ENCODE data around the gene BDKRB1.

The BDKRB1 gene

GRCh38 chr14:96261053-96261452 lies 5.0 kb downstream of the BDKRB1 start:
- H3K27ac ChIP-seq (ENCODE audit: low read depth, low read length) = no peak overlapping the region

GRCh38 chr14:96261772-96262655 lies 6.0 kb downstream of the BDKRB1 start:
- Histone ChIP-seq H3K36me3 (ENCODE audit: control insufficient read depth, insufficient read depth, low read length) (no peaks in the 10 kb centered on the region), H3K27me3 (ENCODE audit: control insufficient read depth, insufficient read depth, low read length) (no peaks in the 10 kb centered on the region), H3K4me1 (ENCODE audit: control insufficient read depth, insufficient read depth, low read length) (no peaks in the 10 kb centered on the region), H3K4me3 (ENCODE audit: low read depth, low read length) (no peak overlapping the region), H3K9ac (ENCODE audit: low read depth, low read length) (no peak overlapping the region), H3K27ac (ENCODE audit: low read depth, low read length) (no peak overlapping the region), H3K9me3 (ENCODE audit: control insufficient read depth, insufficient read depth, low read length) (no peaks in the 10 kb centered on the region)

More at GRCh38 chr14:96261053-96261452, 5.0 kb downstream of the BDKRB1 start:
- Histone ChIP-seq H3K4me1 (ENCODE audit: control insufficient read depth, insufficient read depth, low read length) (no peaks in the 10 kb centered on the region), H3K36me3 (ENCODE audit: control insufficient read depth, insufficient read depth, low read length) (no peaks in the 10 kb centered on the region), H3K4me3 (ENCODE audit: low read depth, low read length) (no peak overlapping the region), H3K27me3 (ENCODE audit: control insufficient read depth, insufficient read depth, low read length) (no peaks in the 10 kb centered on the region), H3K9me3 (ENCODE audit: control insufficient read depth, insufficient read depth, low read length) (no peaks in the 10 kb centered on the region), H3K9ac (ENCODE audit: low read depth, low read length) (no peak overlapping the region)

- Histone ChIP-seq H3K27me3 (ENCODE audit: control insufficient read depth, insufficient read depth, low read length) (no peaks in the 10 kb centered on the region), H3K9ac (ENCODE audit: low read depth, low read length) (no peak overlapping the region), H3K36me3 (ENCODE audit: control insufficient read depth, insufficient read depth, low read length) (no peaks in the 10 kb centered on the region), H3K9me3 (ENCODE audit: control insufficient read depth, insufficient read depth, low read length) (no peaks in the 10 kb centered on the region), H3K27ac (ENCODE audit: low read depth, low read length) (no peak overlapping the region), H3K4me3 (ENCODE audit: low read depth, low read length) (no peak overlapping the region), H3K4me1 (ENCODE audit: control insufficient read depth, insufficient read depth, low read length) (no peaks in the 10 kb centered on the region)
Measured at GRCh38 chr14:96263347-96264199, 7.6 kb downstream of the BDKRB1 start.

GRCh38 chr14:96264200-96264553 lies 8.2 kb downstream of the BDKRB1 start:
- Histone ChIP-seq H3K27ac (ENCODE audit: low read depth, low read length) (no peak overlapping the region), H3K36me3 (ENCODE audit: control insufficient read depth, insufficient read depth, low read length) (no peaks in the 10 kb centered on the region), H3K4me1 (ENCODE audit: control insufficient read depth, insufficient read depth, low read length) (no peaks in the 10 kb centered on the region), H3K9me3 (ENCODE audit: control insufficient read depth, insufficient read depth, low read length) (no peaks in the 10 kb centered on the region), H3K27me3 (ENCODE audit: control insufficient read depth, insufficient read depth, low read length) (no peaks in the 10 kb centered on the region), H3K9ac (ENCODE audit: low read depth, low read length) (no peak overlapping the region), H3K4me3 (ENCODE audit: low read depth, low read length) (no peak overlapping the region)

- H3K27ac ChIP-seq (ENCODE audit: low read depth, low read length) = no peak overlapping the region
- no peak overlapping the region for H3K4me3 ChIP-seq (ENCODE audit: low read depth, low read length)
- no peaks in the 10 kb centered on the region for H3K4me1 ChIP-seq (ENCODE audit: control insufficient read depth, insufficient read depth, low read length)
- no peaks in the 10 kb centered on the region for H3K27me3 ChIP-seq (ENCODE audit: control insufficient read depth, insufficient read depth, low read length)
- no peak overlapping the region for H3K9ac ChIP-seq (ENCODE audit: low read depth, low read length)
- H3K36me3 ChIP-seq (ENCODE audit: control insufficient read depth, insufficient read depth, low read length) = no peaks in the 10 kb centered on the region
- H3K9me3 ChIP-seq (ENCODE audit: control insufficient read depth, insufficient read depth, low read length) = no peaks in the 10 kb centered on the region
Measured at GRCh38 chr14:96264853-96265252, 8.8 kb downstream of the BDKRB1 start.

GRCh38 chr14:96265383-96266095 lies 9.5 kb downstream of the BDKRB1 start:
- Histone ChIP-seq H3K36me3 (ENCODE audit: control insufficient read depth, insufficient read depth, low read length) (no peaks in the 10 kb centered on the region), H3K27me3 (ENCODE audit: control insufficient read depth, insufficient read depth, low read length) (no peaks in the 10 kb centered on the region), H3K9me3 (ENCODE audit: control insufficient read depth, insufficient read depth, low read length) (no peaks in the 10 kb centered on the region), H3K4me3 (ENCODE audit: low read depth, low read length) (no peak overlapping the region), H3K4me1 (ENCODE audit: control insufficient read depth, insufficient read depth, low read length) (no peaks in the 10 kb centered on the region), H3K27ac (ENCODE audit: low read depth, low read length) (no peak overlapping the region), H3K9ac (ENCODE audit: low read depth, low read length) (no peak overlapping the region)

- no peaks in the 10 kb centered on the region for H3K4me1 ChIP-seq (ENCODE audit: control insufficient read depth, insufficient read depth, low read length)
- no peaks in the 10 kb centered on the region; the same call in 1 of the 2 replicates for H3K9me3 ChIP-seq (ENCODE audit: control insufficient read depth, insufficient read depth, low read length)
- no peak overlapping the region for H3K4me3 ChIP-seq (ENCODE audit: low read depth, low read length)
- no peak overlapping the region for H3K27ac ChIP-seq (ENCODE audit: low read depth, low read length)
- no peaks in the 10 kb centered on the region for H3K27me3 ChIP-seq (ENCODE audit: control insufficient read depth, insufficient read depth, low read length)
- H3K9ac ChIP-seq (ENCODE audit: low read depth, low read length) = no peak overlapping the region
- H3K36me3 ChIP-seq (ENCODE audit: control insufficient read depth, insufficient read depth, low read length) = no peaks in the 10 kb centered on the region
Measured at GRCh38 chr14:96267336-96267735, 11.3 kb downstream of the BDKRB1 start.

- no peaks in the 10 kb centered on the region for H3K4me1 ChIP-seq (ENCODE audit: control insufficient read depth, insufficient read depth, low read length)
- H3K27me3 ChIP-seq (ENCODE audit: control insufficient read depth, insufficient read depth, low read length) = no peaks in the 10 kb centered on the region
- H3K36me3 ChIP-seq (ENCODE audit: control insufficient read depth, insufficient read depth, low read length) = no peaks in the 10 kb centered on the region
- H3K9me3 ChIP-seq (ENCODE audit: control insufficient read depth, insufficient read depth, low read length) = no peaks in the 10 kb centered on the region; the same call in 1 of the 2 replicates
- H3K27ac ChIP-seq (ENCODE audit: low read depth, low read length) = no peak overlapping the region
- no peak overlapping the region for H3K4me3 ChIP-seq (ENCODE audit: low read depth, low read length)
- H3K9ac ChIP-seq (ENCODE audit: low read depth, low read length) = no peak overlapping the region
Measured at GRCh38 chr14:96267916-96268315, 11.9 kb downstream of the BDKRB1 start.

GRCh38 chr14:96268431-96269358 lies 12.7 kb downstream of the BDKRB1 start:
- no peaks in the 10 kb centered on the region for H3K27me3 ChIP-seq (ENCODE audit: control insufficient read depth, insufficient read depth, low read length)
- H3K27ac ChIP-seq (ENCODE audit: low read depth, low read length) = no peak overlapping the region
- no peaks in the 10 kb centered on the region for H3K4me1 ChIP-seq (ENCODE audit: control insufficient read depth, insufficient read depth, low read length)
- no peaks in the 10 kb centered on the region for H3K36me3 ChIP-seq (ENCODE audit: control insufficient read depth, insufficient read depth, low read length)
- H3K9me3 ChIP-seq (ENCODE audit: control insufficient read depth, insufficient read depth, low read length) = no peaks in the 10 kb centered on the region; the same call in 1 of the 2 replicates
- no peak overlapping the region for H3K4me3 ChIP-seq (ENCODE audit: low read depth, low read length)
- no peak overlapping the region for H3K9ac ChIP-seq (ENCODE audit: low read depth, low read length)

- H3K9ac ChIP-seq (ENCODE audit: low read depth, low read length) = no peak overlapping the region
- no peaks in the 10 kb centered on the region for H3K36me3 ChIP-seq (ENCODE audit: control insufficient read depth, insufficient read depth, low read length)
- no peaks in the 10 kb centered on the region for H3K4me1 ChIP-seq (ENCODE audit: control insufficient read depth, insufficient read depth, low read length)
- H3K9me3 ChIP-seq (ENCODE audit: control insufficient read depth, insufficient read depth, low read length) = no peaks in the 10 kb centered on the region; the same call in 1 of the 2 replicates
- no peaks in the 10 kb centered on the region for H3K27me3 ChIP-seq (ENCODE audit: control insufficient read depth, insufficient read depth, low read length)
- no peak overlapping the region for H3K27ac ChIP-seq (ENCODE audit: low read depth, low read length)
- H3K4me3 ChIP-seq (ENCODE audit: low read depth, low read length) = no peak overlapping the region
Measured at GRCh38 chr14:96269359-96269710, 13.3 kb downstream of the BDKRB1 start.
